WTC11 (cell line): ENCODE data around the gene GNAL.

Experiments
- ATF1 ChIP-seq: sonication (generic); formaldehyde crosslinking; IDR thresholded peaks from 2 replicates; pipeline ENCODE4 v1.8.1; 2023; ENCODE audit warnings: mild to moderate bottlenecking, moderate library complexity, missing genetic modification reagents
- ETV6 ChIP-seq: sonication (generic); formaldehyde crosslinking; IDR thresholded peaks from 2 replicates; pipeline ENCODE4 v1.8.1; 2022; ENCODE audit warnings: mild to moderate bottlenecking, missing genetic modification reagents
- IRF2 ChIP-seq: sonication (generic); formaldehyde crosslinking; IDR thresholded peaks from 2 replicates; pipeline ENCODE4 v1.8.0; 2022; ENCODE audit warnings: low read depth, missing genetic modification reagents, borderline replicate concordance
- MYBL2 ChIP-seq: sonication (generic); formaldehyde crosslinking; IDR thresholded peaks from 2 replicates; pipeline ENCODE4 v1.8.1; 2023; ENCODE audit warnings: mild to moderate bottlenecking, moderate library complexity, missing genetic modification reagents
- TEAD4 ChIP-seq: sonication (generic); formaldehyde crosslinking; IDR thresholded peaks from 2 replicates; pipeline ENCODE4 v1.8.0; 2022; ENCODE audit warnings: mild to moderate bottlenecking, missing genetic modification reagents
- ZBTB21 ChIP-seq: sonication (generic); formaldehyde crosslinking; IDR thresholded peaks from 2 replicates; pipeline ENCODE4 v1.8.1; 2023; ENCODE audit warnings: mild to moderate bottlenecking, missing genetic modification reagents, borderline replicate concordance
- TF ChIP-seq, protein P1 (sequence below): fragments of 200-600 bp; IDR thresholded peaks from 2 replicates; pipeline ENCODE4 v1.8.0; 2022; ENCODE audit warnings: antibody characterized with exemption
- TF ChIP-seq, protein P2 (sequence below): sonication (generic); formaldehyde crosslinking; IDR thresholded peaks from 2 replicates; pipeline ENCODE4 v1.8.1; 2023; ENCODE audit warnings: mild to moderate bottlenecking, missing genetic modification reagents
- TF ChIP-seq, protein P3 (sequence below): sonication (generic); formaldehyde crosslinking; conservative IDR thresholded peaks from 2 replicates; pipeline ENCODE4 v1.8.1; 2023; ENCODE audit warnings: mild to moderate bottlenecking, low read depth, missing genetic modification reagents, moderate library complexity
- TF ChIP-seq, protein P4 (sequence below): sonication (generic); formaldehyde crosslinking; IDR thresholded peaks from 2 replicates; pipeline ENCODE4 v1.8.0; 2022; ENCODE audit warnings: mild to moderate bottlenecking, missing genetic modification reagents
- TF ChIP-seq, protein P5 (sequence below): sonication (generic); formaldehyde crosslinking; IDR thresholded peaks from 2 replicates; pipeline ENCODE4 v1.8.1; 2022; ENCODE audit warnings: missing genetic modification reagents, borderline replicate concordance
- TF ChIP-seq, protein P6 (sequence below): sonication (generic); formaldehyde crosslinking; IDR thresholded peaks from 2 replicates; pipeline ENCODE4 v1.8.0; 2022; ENCODE audit warnings: mild to moderate bottlenecking, missing genetic modification reagents

DNA sequence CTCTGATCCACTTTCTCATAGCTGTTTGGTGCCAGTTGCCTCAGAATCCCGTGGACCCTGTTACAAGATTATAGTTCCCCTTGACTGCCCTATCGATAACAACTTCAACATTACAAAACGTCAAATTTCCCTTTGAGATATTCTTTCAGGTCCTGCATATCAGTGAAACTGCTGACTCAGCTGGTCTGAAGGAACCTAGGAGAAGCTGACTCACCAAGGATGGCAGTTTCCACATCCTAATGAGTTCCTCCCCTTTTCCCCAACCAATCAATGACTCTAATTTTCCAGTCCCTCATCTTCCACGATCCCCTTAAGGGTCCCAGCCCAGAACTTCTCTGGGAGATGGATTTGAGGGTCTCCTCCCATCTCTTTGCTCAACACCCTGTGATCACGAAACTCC lies 27.6 kb upstream of the GNAL start:
- TF ChIP-seq ATF1 (CRISPR knock-in tag) (no peak), TEAD4 (no peak), MYBL2 (CRISPR knock-in tag) (no peak), ZBTB21 (CRISPR knock-in tag) (no peak), IRF2 (CRISPR knock-in tag) (no peak), ETV6 (CRISPR knock-in tag) (no peak)
- TF ChIP-seq, protein P1, sequence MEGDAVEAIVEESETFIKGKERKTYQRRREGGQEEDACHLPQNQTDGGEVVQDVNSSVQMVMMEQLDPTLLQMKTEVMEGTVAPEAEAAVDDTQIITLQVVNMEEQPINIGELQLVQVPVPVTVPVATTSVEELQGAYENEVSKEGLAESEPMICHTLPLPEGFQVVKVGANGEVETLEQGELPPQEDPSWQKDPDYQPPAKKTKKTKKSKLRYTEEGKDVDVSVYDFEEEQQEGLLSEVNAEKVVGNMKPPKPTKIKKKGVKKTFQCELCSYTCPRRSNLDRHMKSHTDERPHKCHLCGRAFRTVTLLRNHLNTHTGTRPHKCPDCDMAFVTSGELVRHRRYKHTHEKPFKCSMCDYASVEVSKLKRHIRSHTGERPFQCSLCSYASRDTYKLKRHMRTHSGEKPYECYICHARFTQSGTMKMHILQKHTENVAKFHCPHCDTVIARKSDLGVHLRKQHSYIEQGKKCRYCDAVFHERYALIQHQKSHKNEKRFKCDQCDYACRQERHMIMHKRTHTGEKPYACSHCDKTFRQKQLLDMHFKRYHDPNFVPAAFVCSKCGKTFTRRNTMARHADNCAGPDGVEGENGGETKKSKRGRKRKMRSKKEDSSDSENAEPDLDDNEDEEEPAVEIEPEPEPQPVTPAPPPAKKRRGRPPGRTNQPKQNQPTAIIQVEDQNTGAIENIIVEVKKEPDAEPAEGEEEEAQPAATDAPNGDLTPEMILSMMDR: no peak
- TF ChIP-seq, protein P2, sequence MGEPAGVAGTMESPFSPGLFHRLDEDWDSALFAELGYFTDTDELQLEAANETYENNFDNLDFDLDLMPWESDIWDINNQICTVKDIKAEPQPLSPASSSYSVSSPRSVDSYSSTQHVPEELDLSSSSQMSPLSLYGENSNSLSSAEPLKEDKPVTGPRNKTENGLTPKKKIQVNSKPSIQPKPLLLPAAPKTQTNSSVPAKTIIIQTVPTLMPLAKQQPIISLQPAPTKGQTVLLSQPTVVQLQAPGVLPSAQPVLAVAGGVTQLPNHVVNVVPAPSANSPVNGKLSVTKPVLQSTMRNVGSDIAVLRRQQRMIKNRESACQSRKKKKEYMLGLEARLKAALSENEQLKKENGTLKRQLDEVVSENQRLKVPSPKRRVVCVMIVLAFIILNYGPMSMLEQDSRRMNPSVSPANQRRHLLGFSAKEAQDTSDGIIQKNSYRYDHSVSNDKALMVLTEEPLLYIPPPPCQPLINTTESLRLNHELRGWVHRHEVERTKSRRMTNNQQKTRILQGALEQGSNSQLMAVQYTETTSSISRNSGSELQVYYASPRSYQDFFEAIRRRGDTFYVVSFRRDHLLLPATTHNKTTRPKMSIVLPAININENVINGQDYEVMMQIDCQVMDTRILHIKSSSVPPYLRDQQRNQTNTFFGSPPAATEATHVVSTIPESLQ (CRISPR knock-in tag): no peak
- TF ChIP-seq, protein P3, sequence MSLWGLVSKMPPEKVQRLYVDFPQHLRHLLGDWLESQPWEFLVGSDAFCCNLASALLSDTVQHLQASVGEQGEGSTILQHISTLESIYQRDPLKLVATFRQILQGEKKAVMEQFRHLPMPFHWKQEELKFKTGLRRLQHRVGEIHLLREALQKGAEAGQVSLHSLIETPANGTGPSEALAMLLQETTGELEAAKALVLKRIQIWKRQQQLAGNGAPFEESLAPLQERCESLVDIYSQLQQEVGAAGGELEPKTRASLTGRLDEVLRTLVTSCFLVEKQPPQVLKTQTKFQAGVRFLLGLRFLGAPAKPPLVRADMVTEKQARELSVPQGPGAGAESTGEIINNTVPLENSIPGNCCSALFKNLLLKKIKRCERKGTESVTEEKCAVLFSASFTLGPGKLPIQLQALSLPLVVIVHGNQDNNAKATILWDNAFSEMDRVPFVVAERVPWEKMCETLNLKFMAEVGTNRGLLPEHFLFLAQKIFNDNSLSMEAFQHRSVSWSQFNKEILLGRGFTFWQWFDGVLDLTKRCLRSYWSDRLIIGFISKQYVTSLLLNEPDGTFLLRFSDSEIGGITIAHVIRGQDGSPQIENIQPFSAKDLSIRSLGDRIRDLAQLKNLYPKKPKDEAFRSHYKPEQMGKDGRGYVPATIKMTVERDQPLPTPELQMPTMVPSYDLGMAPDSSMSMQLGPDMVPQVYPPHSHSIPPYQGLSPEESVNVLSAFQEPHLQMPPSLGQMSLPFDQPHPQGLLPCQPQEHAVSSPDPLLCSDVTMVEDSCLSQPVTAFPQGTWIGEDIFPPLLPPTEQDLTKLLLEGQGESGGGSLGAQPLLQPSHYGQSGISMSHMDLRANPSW: no peak
- TF ChIP-seq, protein P4, sequence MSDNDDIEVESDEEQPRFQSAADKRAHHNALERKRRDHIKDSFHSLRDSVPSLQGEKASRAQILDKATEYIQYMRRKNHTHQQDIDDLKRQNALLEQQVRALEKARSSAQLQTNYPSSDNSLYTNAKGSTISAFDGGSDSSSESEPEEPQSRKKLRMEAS (CRISPR knock-in tag): no peak
- TF ChIP-seq, protein P5, sequence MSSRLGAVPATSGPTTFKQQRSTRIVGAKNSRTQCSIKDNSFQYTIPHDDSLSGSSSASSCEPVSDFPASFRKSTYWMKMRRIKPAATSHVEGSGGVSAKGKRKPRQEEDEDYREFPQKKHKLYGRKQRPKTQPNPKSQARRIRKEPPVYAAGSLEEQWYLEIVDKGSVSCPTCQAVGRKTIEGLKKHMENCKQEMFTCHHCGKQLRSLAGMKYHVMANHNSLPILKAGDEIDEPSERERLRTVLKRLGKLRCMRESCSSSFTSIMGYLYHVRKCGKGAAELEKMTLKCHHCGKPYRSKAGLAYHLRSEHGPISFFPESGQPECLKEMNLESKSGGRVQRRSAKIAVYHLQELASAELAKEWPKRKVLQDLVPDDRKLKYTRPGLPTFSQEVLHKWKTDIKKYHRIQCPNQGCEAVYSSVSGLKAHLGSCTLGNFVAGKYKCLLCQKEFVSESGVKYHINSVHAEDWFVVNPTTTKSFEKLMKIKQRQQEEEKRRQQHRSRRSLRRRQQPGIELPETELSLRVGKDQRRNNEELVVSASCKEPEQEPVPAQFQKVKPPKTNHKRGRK (CRISPR knock-in tag): no peak
- TF ChIP-seq, protein P6, sequence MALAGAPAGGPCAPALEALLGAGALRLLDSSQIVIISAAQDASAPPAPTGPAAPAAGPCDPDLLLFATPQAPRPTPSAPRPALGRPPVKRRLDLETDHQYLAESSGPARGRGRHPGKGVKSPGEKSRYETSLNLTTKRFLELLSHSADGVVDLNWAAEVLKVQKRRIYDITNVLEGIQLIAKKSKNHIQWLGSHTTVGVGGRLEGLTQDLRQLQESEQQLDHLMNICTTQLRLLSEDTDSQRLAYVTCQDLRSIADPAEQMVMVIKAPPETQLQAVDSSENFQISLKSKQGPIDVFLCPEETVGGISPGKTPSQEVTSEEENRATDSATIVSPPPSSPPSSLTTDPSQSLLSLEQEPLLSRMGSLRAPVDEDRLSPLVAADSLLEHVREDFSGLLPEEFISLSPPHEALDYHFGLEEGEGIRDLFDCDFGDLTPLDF: no peak
